ENCODE results near the gene SFI1. TPM values are rescaled to one million over a fixed set of nuclear protein-coding genes. Genes with fewer than 3 reads are reported as not detected.
A peak's percentile ranks its signal among the peaks of the same experiment; 100 is the strongest.

Gene SFI1
- total RNA-seq, 5 donors from 2014 or later (not counting 1 experiment from before 2014, with no cell fraction given), result 284 to 383 (median 304) TPM

GRCh38 chr22:31574055-31574670, 77.8 kb downstream of the SFI1 start:
- ATAC-seq (replicated peaks in 1 of 4), result no peak
- peaks cover 53% of the 10 kb centered on the region for H3K36me3 Mint-ChIP-seq

GRCh38 chr22:31575190-31575589, 78.9 kb downstream of the SFI1 start:
- Mint-ChIP-seq H3K9me3 (no peaks in the 10 kb centered on the region), H3K4me1 (no peaks in the 10 kb centered on the region), H3K36me3 (peaks cover 58% of the 10 kb centered on the region), H3K4me3 (no peak overlapping the region), H3K27ac (no peak overlapping the region), H3K27me3 (no peaks in the 10 kb centered on the region)
- no peaks in the 10 kb centered on the region for H3K27me3 ChIP-seq (replicated peaks in 1 of 2; ENCODE audit: control insufficient read depth in 2 of 2, extremely low read depth in 1 of 2, insufficient read depth in 2 of 2, low read length in 1 of 2)
- no peaks in the 10 kb centered on the region for H3K9me3 ChIP-seq
- ATAC-seq (replicated peaks in 1 of 4) (no peak), DNase-seq (no peak)
- WGBS (ENCODE audit: insufficient coverage), result 100% methylated on average over 6 of the region's 8 CpGs
- H3K36me3 ChIP-seq (ENCODE audit: control insufficient read depth in 2 of 2, extremely low read depth in 1 of 2, insufficient read depth in 1 of 2, low read length in 1 of 2), result peaks cover 4 to 73% of the 10 kb centered on the region in 2 donors
- CTCF ChIA-PET, result interaction anchor here in 1 of 2 donors (0.6 to 0.9 kb wide), 2 partner anchors 49 to 59 kb away, joined by 3 to 8 read pairs; no protein-coding TSS in a partner anchor
- no peak overlapping the region for H3K4me3 ChIP-seq (ENCODE audit: control insufficient read depth in 1 of 2, extremely low read depth in 1 of 2, low read length in 1 of 2)
- no peaks in the 10 kb centered on the region for H3K4me1 ChIP-seq (ENCODE audit: control insufficient read depth in 1 of 2, extremely low read depth in 1 of 2, insufficient read depth in 2 of 2, low read length in 2 of 2)
- POLR2A ChIA-PET, result interaction anchor here in 1 of 2 donors (0.6 kb wide), 1 partner anchor 284 kb away, joined by 3 read pairs; no protein-coding TSS in a partner anchor
- no peak overlapping the region for H3K27ac ChIP-seq (ENCODE audit: low read length)

More at GRCh38 chr22:31574055-31574670, 77.8 kb downstream of the SFI1 start:
- ChIA-PET POLR2A (interaction anchor here in 1 of 2 donors (0.6 kb wide), 1 partner anchor 385 kb away, joined by 5 read pairs; no protein-coding TSS in a partner anchor), CTCF (no interaction called here)
- Mint-ChIP-seq H3K4me1 (no peaks in the 10 kb centered on the region), H3K9me3 (no peaks in the 10 kb centered on the region), H3K27me3 (no peaks in the 10 kb centered on the region), H3K4me3 (no peak overlapping the region), H3K27ac (no peak overlapping the region)
- Histone ChIP-seq H3K27me3 (replicated peaks in 1 of 2; ENCODE audit: control insufficient read depth in 2 of 2, extremely low read depth in 1 of 2, insufficient read depth in 2 of 2, low read length in 1 of 2) (no peaks in the 10 kb centered on the region), H3K36me3 (ENCODE audit: control insufficient read depth in 2 of 2, extremely low read depth in 1 of 2, insufficient read depth in 1 of 2, low read length in 1 of 2) (peaks cover 5 to 69% of the 10 kb centered on the region in 2 donors), H3K9me3 (no peaks in the 10 kb centered on the region), H3K4me1 (ENCODE audit: control insufficient read depth in 1 of 2, extremely low read depth in 1 of 2, insufficient read depth in 2 of 2, low read length in 2 of 2) (no peaks in the 10 kb centered on the region), H3K27ac (ENCODE audit: low read length) (no peak overlapping the region), H3K4me3 (ENCODE audit: control insufficient read depth in 1 of 2, extremely low read depth in 1 of 2, low read length in 1 of 2) (no peak overlapping the region)
- WGBS (ENCODE audit: insufficient coverage), result no CpG with 5 or more reads among the region's 3 CpGs
- DNase-seq, result no peak

GRCh38 chr22:31577711-31578110, 81.4 kb downstream of the SFI1 start:
- CTCF ChIA-PET, result no interaction called here

GRCh38 chr22:31578171-31578570, 81.8 kb downstream of the SFI1 start:
- Mint-ChIP-seq H3K4me1 (peaks cover 7 to 10% (median 10%) of the 10 kb centered on the region in 3 donors), H3K36me3 (peaks cover 46% of the 10 kb centered on the region), H3K9me3 (no peaks in the 10 kb centered on the region), H3K27ac (no peak overlapping the region), H3K4me3 (no peak overlapping the region), H3K27me3 (no peaks in the 10 kb centered on the region)
- Histone ChIP-seq H3K4me3 (ENCODE audit: control insufficient read depth in 1 of 2, extremely low read depth in 1 of 2, low read length in 1 of 2) (no peak overlapping the region), H3K4me1 (ENCODE audit: control insufficient read depth in 1 of 2, extremely low read depth in 1 of 2, insufficient read depth in 2 of 2, low read length in 2 of 2) (peaks cover 0 to 4% of the 10 kb centered on the region in 2 experiments), H3K27ac (ENCODE audit: low read length) (no peak overlapping the region), H3K27me3 (replicated peaks in 1 of 2; ENCODE audit: control insufficient read depth in 2 of 2, extremely low read depth in 1 of 2, insufficient read depth in 2 of 2, low read length in 1 of 2) (no peaks in the 10 kb centered on the region), H3K36me3 (ENCODE audit: control insufficient read depth in 2 of 2, extremely low read depth in 1 of 2, insufficient read depth in 1 of 2, low read length in 1 of 2) (peaks cover 0 to 64% of the 10 kb centered on the region in 2 donors), H3K9me3 (no peaks in the 10 kb centered on the region)
- 95% methylated on average over 3 of the region's 5 CpGs for WGBS (ENCODE audit: insufficient coverage)
- DNase-seq, result no peak
- CTCF ChIA-PET, result no interaction called here
- no peak for ATAC-seq (replicated peaks in 1 of 4)
- POLR2A ChIA-PET, result interaction anchor here in 1 of 2 donors (0.6 kb wide), 1 partner anchor 11 kb away, joined by 3 read pairs; no protein-coding TSS in a partner anchor

More at GRCh38 chr22:31577711-31578110, 81.4 kb downstream of the SFI1 start:
- Mint-ChIP-seq H3K4me3 (no peak overlapping the region), H3K9me3 (no peaks in the 10 kb centered on the region), H3K27ac (peak overlapping the region in 1 of 2 donors; percentile 9), H3K27me3 (no peaks in the 10 kb centered on the region), H3K36me3 (peaks cover 49% of the 10 kb centered on the region), H3K4me1 (peaks cover 6 to 10% (median 9%) of the 10 kb centered on the region in 3 donors)
- Histone ChIP-seq H3K27ac (ENCODE audit: low read length) (no peak overlapping the region), H3K4me3 (ENCODE audit: control insufficient read depth in 1 of 2, extremely low read depth in 1 of 2, low read length in 1 of 2) (no peak overlapping the region), H3K27me3 (replicated peaks in 1 of 2; ENCODE audit: control insufficient read depth in 2 of 2, extremely low read depth in 1 of 2, insufficient read depth in 2 of 2, low read length in 1 of 2) (no peaks in the 10 kb centered on the region), H3K36me3 (ENCODE audit: control insufficient read depth in 2 of 2, extremely low read depth in 1 of 2, insufficient read depth in 1 of 2, low read length in 1 of 2) (peaks cover 0 to 69% of the 10 kb centered on the region in 2 donors), H3K4me1 (ENCODE audit: control insufficient read depth in 1 of 2, extremely low read depth in 1 of 2, insufficient read depth in 2 of 2, low read length in 2 of 2) (peaks cover 0 to 4% of the 10 kb centered on the region in 2 experiments), H3K9me3 (no peaks in the 10 kb centered on the region)
- WGBS (ENCODE audit: insufficient coverage), result 98% methylated on average over 5 of the region's 5 CpGs
- no peak for ATAC-seq (replicated peaks in 1 of 4)
- POLR2A ChIA-PET, result interaction anchor here in 1 of 2 donors (0.6 kb wide), 1 partner anchor 12 kb away, joined by 3 read pairs; no protein-coding TSS in a partner anchor
- DNase-seq, result no peak

- no peaks in the 10 kb centered on the region for H3K27me3 ChIP-seq (replicated peaks in 1 of 2; ENCODE audit: control insufficient read depth in 2 of 2, extremely low read depth in 1 of 2, insufficient read depth in 2 of 2, low read length in 1 of 2)
- no peak overlapping the region for H3K27ac ChIP-seq (ENCODE audit: low read length)
- ATAC-seq (replicated peaks in 1 of 4) (no peak), DNase-seq (no peak)
- H3K36me3 Mint-ChIP-seq, result peaks cover 36% of the 10 kb centered on the region
- H3K27ac Mint-ChIP-seq, result peak overlapping the region; percentile 24 to 69
- peaks cover 3 to 62% of the 10 kb centered on the region in 2 donors for H3K36me3 ChIP-seq (ENCODE audit: control insufficient read depth in 2 of 2, extremely low read depth in 1 of 2, insufficient read depth in 1 of 2, low read length in 1 of 2)
- H3K4me1 ChIP-seq (ENCODE audit: control insufficient read depth in 1 of 2, extremely low read depth in 1 of 2, insufficient read depth in 2 of 2, low read length in 2 of 2), result peaks cover 0 to 12% of the 10 kb centered on the region in 2 experiments
- WGBS (ENCODE audit: insufficient coverage), result 88% methylated on average over 1 of the region's 1 CpG
- no peaks in the 10 kb centered on the region for H3K27me3 Mint-ChIP-seq
- H3K9me3 Mint-ChIP-seq, result no peaks in the 10 kb centered on the region
- CTCF ChIA-PET, result no interaction called here
- no peak overlapping the region for H3K4me3 ChIP-seq (ENCODE audit: control insufficient read depth in 1 of 2, extremely low read depth in 1 of 2, low read length in 1 of 2)
- H3K4me1 Mint-ChIP-seq, result peaks cover 20 to 27% (median 26%) of the 10 kb centered on the region in 3 donors
- no peaks in the 10 kb centered on the region for H3K9me3 ChIP-seq
- POLR2A ChIA-PET, result no interaction called here
- no peak overlapping the region for H3K4me3 Mint-ChIP-seq
Observed at GRCh38 chr22:31579835-31580242, 83.5 kb downstream of the SFI1 start.

- peak overlapping the region; percentile 92 to 95 for H3K27ac Mint-ChIP-seq
- H3K4me1 ChIP-seq (ENCODE audit: control insufficient read depth in 1 of 2, extremely low read depth in 1 of 2, insufficient read depth in 2 of 2, low read length in 2 of 2), result peaks cover 0 to 22% of the 10 kb centered on the region in 2 experiments
- WGBS (ENCODE audit: insufficient coverage), result 83% methylated on average over 2 of the region's 3 CpGs
- no peaks in the 10 kb centered on the region for H3K27me3 ChIP-seq (replicated peaks in 1 of 2; ENCODE audit: control insufficient read depth in 2 of 2, extremely low read depth in 1 of 2, insufficient read depth in 2 of 2, low read length in 1 of 2)
- H3K36me3 Mint-ChIP-seq, result peaks cover 36% of the 10 kb centered on the region
- DNase-seq (no peak), ATAC-seq (replicated peaks in 1 of 4) (no peak)
- H3K4me3 ChIP-seq (ENCODE audit: control insufficient read depth in 1 of 2, extremely low read depth in 1 of 2, low read length in 1 of 2), result no peak overlapping the region
- no peaks in the 10 kb centered on the region for H3K27me3 Mint-ChIP-seq
- no peaks in the 10 kb centered on the region for H3K9me3 Mint-ChIP-seq
- POLR2A ChIA-PET, result no interaction called here
- no peak overlapping the region for H3K4me3 Mint-ChIP-seq
- CTCF ChIA-PET, result no interaction called here
- H3K27ac ChIP-seq (ENCODE audit: low read length), result peak overlapping the region; percentile 10
- H3K4me1 Mint-ChIP-seq, result peaks cover 35 to 50% (median 42%) of the 10 kb centered on the region in 3 donors
- no peaks in the 10 kb centered on the region for H3K9me3 ChIP-seq
- H3K36me3 ChIP-seq (ENCODE audit: control insufficient read depth in 2 of 2, extremely low read depth in 1 of 2, insufficient read depth in 1 of 2, low read length in 1 of 2), result peaks cover 9 to 62% of the 10 kb centered on the region in 2 donors
Observed at GRCh38 chr22:31583861-31584485, 87.6 kb downstream of the SFI1 start.

All from T-cell (primary cell).